Skeletal muscle cell (primary cell): ENCODE measurements around the gene PRKCA.

ENCODE experiments used
- DNase-seq: peaks from one replicate; pipeline ENCODE4 v3.0.0-alpha.2; 2010; ENCODE audit warnings: low read depth
- H3K4me3 ChIP-seq: 2 replicates; pipeline ENCODE4 v1.5.1; 2011; ENCODE audit warnings: low read depth, mild to moderate bottlenecking, control low read depth, low read length, moderate library complexity

PRKCA gene

GRCh38 chr17:66812571-66812970 is 510.2 kb downstream of the PRKCA start:
- no peak for DNase-seq
- no peak overlapping the region for H3K4me3 ChIP-seq

DNA sequence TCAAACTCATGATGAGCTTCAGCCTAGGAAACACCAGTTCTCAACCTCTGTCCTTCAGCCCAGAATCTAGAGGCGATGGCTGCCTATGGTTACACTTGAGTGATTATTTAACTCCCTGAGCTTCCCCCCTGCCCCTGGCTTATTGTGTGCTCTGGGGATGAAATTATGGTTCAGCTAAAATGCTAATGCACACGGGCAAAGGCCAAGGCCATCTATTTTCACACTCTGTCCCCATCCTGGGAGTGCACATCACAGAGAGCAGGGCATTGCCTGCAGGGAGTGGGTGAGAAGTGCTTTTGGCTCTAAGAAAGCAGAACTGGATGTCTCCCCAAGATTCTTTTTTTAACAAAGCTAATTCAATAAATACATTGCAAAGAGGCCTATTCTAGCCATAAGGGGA is 510.9 kb downstream of the PRKCA start:
- H3K4me3 ChIP-seq, result no peak overlapping the region
- DNase-seq, result no peak

GRCh38 chr17:66814026-66814425 is 511.6 kb downstream of the PRKCA start:
- no peak overlapping the region for H3K4me3 ChIP-seq
- no peak for DNase-seq

GRCh38 chr17:66814570-66814969 is 512.2 kb downstream of the PRKCA start:
- DNase-seq, result no peak
- no peak overlapping the region for H3K4me3 ChIP-seq

DNA sequence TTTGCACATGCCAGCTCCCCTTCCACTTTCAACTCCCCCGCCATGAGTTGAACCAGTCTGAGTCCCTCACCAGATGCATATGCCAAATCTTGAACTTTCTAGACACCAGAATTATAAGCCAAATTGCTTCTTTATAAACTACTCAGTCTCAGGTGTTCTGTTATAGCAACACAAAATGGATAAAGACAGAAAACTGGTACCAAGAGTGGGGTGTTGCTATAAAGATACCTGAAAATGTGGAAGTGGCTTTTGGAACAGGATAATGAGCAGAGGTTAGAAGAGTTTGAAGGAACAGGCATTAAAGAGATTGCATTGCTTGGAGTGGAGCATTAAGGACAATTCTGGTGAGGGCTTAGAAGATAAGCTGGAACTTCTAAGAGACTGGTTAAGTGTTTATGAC is 515.3 kb downstream of the PRKCA start:
- no peak for DNase-seq
- no peak overlapping the region for H3K4me3 ChIP-seq

GRCh38 chr17:66819466-66819865 is 517.1 kb downstream of the PRKCA start:
- no peak overlapping the region for H3K4me3 ChIP-seq
- DNase-seq, result no peak

- no peak overlapping the region for H3K4me3 ChIP-seq
- DNase-seq, result no peak
Measured at GRCh38 chr17:66822009-66822408, 519.6 kb downstream of the PRKCA start.

GRCh38 chr17:66826856-66827255 is 524.4 kb downstream of the PRKCA start:
- H3K4me3 ChIP-seq, result no peak overlapping the region
- DNase-seq, result no peak

DNA sequence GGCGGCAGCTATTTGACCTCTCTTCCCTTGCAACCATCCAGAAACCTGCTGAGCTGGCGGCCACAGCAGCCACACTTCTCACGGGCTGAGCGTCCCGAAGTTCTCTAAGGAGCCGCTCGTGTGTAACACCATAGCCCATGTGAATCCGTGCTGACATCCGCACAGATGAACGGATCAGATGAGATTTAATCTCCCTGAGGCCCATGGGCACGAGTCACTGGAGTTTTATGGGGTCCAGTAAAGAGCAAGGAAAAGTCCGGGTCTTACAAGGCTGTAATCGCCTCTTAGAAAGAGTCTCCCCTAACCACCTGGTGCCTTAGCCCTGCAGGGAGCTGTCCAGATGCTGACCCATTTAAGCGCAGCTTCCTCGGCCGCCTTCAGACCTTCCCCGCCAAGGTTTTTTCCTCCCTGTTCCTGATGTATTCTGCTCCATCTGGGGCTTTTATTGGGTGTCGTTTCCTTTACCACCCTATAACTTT is 527.0 kb downstream of the PRKCA start:
- peak; percentile 27 for DNase-seq
- no peak overlapping the region for H3K4me3 ChIP-seq

DNA sequence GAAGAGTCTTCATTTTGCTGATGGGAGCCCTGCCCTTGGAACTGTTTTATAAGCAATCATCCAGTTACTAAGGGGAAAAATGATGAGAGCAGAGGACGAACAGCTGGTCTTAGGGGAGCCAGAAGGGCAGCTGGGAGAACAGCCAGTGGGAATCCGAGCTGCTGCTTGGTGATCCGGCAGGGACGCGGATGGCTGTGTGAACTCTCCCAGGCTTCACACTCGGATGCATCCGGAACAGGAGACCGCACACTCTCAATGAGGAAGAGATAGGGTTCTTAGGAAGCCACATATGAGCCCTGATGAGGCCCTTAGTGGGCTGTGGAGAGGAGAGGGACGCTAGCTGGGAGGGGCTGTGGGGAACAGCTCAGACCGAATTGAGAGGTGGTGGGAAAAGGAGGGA is 527.5 kb downstream of the PRKCA start:
- no peak overlapping the region for H3K4me3 ChIP-seq

DNA sequence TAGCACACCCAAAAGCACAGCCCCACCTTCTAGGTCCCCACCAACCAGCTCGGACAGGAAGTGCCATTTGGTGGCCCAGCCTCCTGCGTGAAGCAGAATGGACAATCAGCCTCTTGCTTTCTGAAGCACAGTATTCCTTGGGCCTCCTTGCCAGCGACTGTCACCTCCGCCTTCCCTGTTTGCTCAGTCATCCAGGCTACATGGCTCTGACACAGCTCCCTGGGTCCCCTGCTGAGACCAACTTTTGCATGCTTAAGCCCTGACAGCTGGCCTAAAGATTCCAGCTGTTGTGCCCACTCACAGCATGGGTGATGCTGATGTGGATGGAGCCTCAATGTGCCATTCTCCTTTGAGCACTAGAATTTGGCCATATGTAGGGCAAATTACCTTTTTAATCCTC is 528.0 kb downstream of the PRKCA start:
- no peak overlapping the region for H3K4me3 ChIP-seq
- DNase-seq, result no peak

More for the DNA sequence above, 527.5 kb downstream of the PRKCA start:
- DNase-seq, result no peak

DNA sequence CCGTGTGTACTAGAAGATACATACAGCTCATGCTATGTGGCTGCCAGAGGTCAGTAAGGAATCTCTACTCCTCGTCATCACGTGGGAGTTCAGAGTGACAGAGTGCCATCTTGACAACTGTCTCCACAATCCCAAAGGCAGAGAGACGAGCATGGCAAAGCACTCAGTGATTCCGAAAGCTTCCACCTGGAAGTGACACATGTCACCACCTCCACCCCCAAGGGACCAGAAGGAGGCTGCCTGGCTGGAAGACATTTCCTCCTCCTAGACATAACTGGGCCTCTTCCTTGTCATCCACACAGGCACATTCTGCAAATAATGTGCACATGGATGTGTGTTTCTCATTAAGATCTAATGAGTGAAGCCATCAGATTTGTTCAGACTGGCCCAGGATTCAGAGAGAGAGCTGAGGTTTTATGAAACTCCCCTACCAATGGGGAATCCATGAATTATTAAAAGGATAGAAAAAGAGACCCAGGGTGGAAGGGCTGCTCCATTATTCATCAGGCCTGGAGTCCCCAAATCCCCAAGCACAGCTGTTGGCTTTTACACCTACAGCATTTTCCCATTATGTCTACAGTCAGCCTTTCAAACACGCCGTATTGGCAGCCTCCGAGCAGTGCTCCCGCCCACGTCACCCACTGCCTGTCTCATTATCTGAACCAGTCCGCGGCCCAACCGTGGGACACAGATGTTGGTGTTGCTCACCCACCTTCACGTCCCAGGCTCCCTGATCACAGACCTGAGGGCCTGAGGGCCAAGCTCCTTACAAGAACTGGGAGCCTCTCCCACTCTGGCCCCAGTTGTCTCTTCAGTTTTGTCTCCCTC is 529.2 kb downstream of the PRKCA start:
- H3K4me3 ChIP-seq, result no peak overlapping the region
- DNase-seq, result no peak

- H3K4me3 ChIP-seq, result no peak overlapping the region
- DNase-seq, result no peak
Measured at GRCh38 chr17:66833201-66833600, 530.8 kb downstream of the PRKCA start.

GRCh38 chr17:66834426-66834918 is 532.1 kb downstream of the PRKCA start:
- DNase-seq, result no peak
- H3K4me3 ChIP-seq, result no peak overlapping the region

DNA sequence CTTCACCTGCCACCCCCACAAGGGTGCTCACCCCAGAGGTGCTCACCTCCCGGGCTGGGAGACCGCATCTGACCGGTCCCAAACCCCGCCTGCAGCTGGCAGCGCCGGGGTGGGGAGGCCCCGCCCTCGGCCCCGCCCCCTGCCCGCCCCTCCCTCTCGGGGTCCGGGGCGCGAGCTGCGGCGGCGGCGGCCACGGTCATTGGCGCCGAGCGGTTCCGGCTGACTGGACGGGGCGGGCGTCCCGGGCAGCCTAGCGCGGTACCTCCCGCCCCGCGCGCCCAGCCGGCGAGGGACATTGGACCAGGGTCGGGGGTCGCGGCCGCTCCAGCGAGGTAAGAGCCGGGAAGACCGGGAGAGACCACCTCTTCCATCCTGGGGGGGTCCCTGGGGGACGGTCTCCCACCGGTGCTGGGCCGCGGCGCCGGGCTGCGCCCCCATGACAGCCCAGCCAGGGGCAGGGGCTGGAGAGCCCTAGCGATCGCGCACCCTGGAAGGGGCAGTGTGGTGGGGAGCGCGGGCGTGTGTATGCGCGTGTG is 532.6 kb downstream of the PRKCA start, which contains the start of gene CACNG5:
Gene CACNG5 (plus strand): TSS at position 199 of the 536 bp plus-strand sequence. CDS start 42,216 bp downstream, outside the sequence.
- no peak for DNase-seq
- H3K4me3 ChIP-seq, result no peak within 1 kb of the TSS

GRCh38 chr17:66835476-66835875 is 533.1 kb downstream of the PRKCA start:
- H3K4me3 ChIP-seq, result no peak overlapping the region
- no peak for DNase-seq

- H3K4me3 ChIP-seq, result no peak overlapping the region
- DNase-seq, result no peak
Measured at GRCh38 chr17:66836063-66837005, 533.9 kb downstream of the PRKCA start.

GRCh38 chr17:66837226-66837625 is 534.8 kb downstream of the PRKCA start:
- DNase-seq, result no peak
- no peak overlapping the region for H3K4me3 ChIP-seq

GRCh38 chr17:66837885-66838665 is 535.7 kb downstream of the PRKCA start:
- no peak overlapping the region for H3K4me3 ChIP-seq
- no peak for DNase-seq
